Right lobe of liver (tissue), 6 donors: ENCODE results near the gene GGA1. TPM values are rescaled to one million over a fixed set of nuclear protein-coding genes. Genes with fewer than 3 reads are reported as not detected.
A peak's percentile ranks its signal among the peaks of the same experiment; 100 is the strongest.

Source experiments
- ATAC-seq, 4 donors: fragments of 200-7000 bp; cut with Tn5 transposase; one replicate each; pipeline ENCODE4 v1.9.1; 2020; ENCODE audit warnings: mild to moderate bottlenecking in 4 of 4, moderate library complexity in 4 of 4
- DNase-seq, 3 donors: peaks; one replicate each; pipeline ENCODE4 v3.0.0-alpha.2; 2020
- H3K27ac ChIP-seq, 3 donors: fragments of 200-600 bp; one replicate each; pipeline ENCODE4 v1.8.0; 2022
- H3K27me3 ChIP-seq, 2 donors: fragments of 200-600 bp; one replicate each; pipeline ENCODE4 v1.8.0; 2022
- H3K36me3 ChIP-seq, 4 donors: fragments of 200-600 bp; sonication (generic) in 1 of 4; one replicate each; pipeline versions ENCODE4 v1.5.1 to v1.8.0; 2017 to 2022; ENCODE audit warnings: control low read depth in 1 of 4
- H3K4me1 ChIP-seq, 4 donors: fragments of 200-600 bp; sonication (generic) in 1 of 4; one replicate each; pipeline versions ENCODE4 v1.5.1 to v1.8.0; 2017 to 2022; ENCODE audit warnings: control low read depth in 1 of 4
- H3K4me3 ChIP-seq, 3 donors: fragments of 200-600 bp; one replicate each; pipeline ENCODE4 v1.8.0; 2022
- H3K9me3 ChIP-seq, 4 donors: fragments of 200-600 bp; sonication (generic) in 1 of 4; one replicate each; pipeline versions ENCODE4 v1.5.1 to v1.8.0; 2017 to 2022; ENCODE audit warnings: control low read depth in 1 of 4
- POLR2A ChIP-seq: fragments of 450-650 bp; IDR thresholded peaks from one replicate; pipeline ENCODE4 v1.6.1; 2017; ENCODE audit warnings: antibody characterized with exemption, mild to moderate bottlenecking
- WGBS: methylation state at CpG from one replicate; pipeline ENCODE4 v1.1.6; 2018; ENCODE audit warnings: low coverage, low lambda C conversion rate; ENCODE audit not compliant: insufficient coverage; ENCODE audit errors: missing lambda C conversion rate; 5-methylcytosine and 5-hydroxymethylcytosine counted together
- intact Hi-C, 2 donors: fragments of 100-400 bp; cut with DNase I; formaldehyde crosslinking; loops; one replicate each; pipeline versions ENCODE4 v1.11.2 to v1.14.1; 2022
- total RNA-seq, 6 experiments: library from RNA; depleted of rRNA in 2 of 6; stranded (reverse); fragments of >200 nt in 2 of 6; fragmentation: NEBNext Ultra II Directional in 3 of 6; extraction: Animal tissue kit (Norgen Biotek cat#: 25700) in 3 of 6; gene quantifications; one replicate each; pipeline versions ENCODE4 v1.1.0 to v1.2.4, GENCODE V29; 2016 to 2023
- TF ChIP-seq, protein P1 (sequence below), 4 donors: fragments of 200-600 bp in 3 of 4; fragments of 450-650 bp in 1 of 4; IDR thresholded peaks; one replicate each; pipeline versions ENCODE4 v1.5.1 to v1.8.0; 2016 to 2022; ENCODE audit warnings: antibody characterized with exemption in 4 of 4, mild to moderate bottlenecking in 2 of 4
- donor health status: DM: no; HTN: yes; CAD: no.
- donor health status: DM: no; HTN: no; CAD: no.
- donor health status: DM: no; HTN: no; CAD: no.
- donor health status: DM: no; HTN: yes; CAD: no.
- donor health status: DM: no; HTN: yes; CAD: no.

The GGA1 gene
- total RNA-seq, 6 experiments from 2014 or later: 18.4 to 27.3 (median 24.1) TPM

DNA sequence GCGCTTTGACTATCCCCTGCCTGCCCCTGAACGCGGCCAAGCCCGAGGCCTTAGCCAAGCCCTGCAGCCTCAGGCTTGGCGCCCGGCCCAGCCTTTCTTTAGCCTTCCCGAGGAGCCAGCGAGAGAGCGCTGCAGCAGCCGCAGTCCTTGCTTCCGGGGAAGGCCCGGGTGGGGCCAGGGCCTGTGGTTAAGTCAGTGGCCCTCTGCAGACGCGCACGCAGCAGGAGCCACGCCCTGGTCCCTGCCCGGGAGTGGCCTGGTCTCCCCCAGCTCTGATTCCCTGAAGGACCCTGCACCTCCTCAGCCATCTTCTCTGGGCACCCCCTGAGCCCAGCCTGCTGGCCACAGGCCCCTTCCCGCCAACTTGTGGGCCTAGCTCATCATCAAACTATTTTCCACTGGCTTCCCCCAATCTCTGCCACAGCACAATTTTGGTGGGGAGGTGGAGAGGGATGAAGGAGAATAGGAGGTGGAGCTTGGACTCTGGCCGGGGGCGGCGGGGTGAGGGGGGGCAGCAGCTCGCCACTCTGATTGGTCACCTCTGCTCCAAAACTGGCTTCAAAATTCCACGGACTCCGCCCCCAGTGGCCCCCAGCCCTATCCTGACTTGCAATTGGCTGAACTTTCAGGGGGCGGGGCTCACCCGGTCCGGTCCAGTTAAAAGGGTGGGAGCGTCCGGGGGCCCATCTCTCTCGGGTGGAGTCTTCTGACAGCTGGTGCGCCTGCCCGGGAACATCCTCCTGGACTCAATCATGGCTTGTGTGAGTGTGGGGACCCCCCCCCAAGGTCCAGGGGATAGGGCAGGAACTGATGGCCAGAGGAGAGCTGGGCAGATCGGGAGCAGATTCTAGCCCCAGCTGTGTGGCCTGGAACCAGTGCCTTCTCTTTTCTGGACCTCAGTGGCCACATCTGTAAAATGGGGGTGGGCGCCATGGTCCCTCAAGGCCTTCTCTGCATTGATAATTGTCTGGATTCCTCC lies 66.6 kb downstream of the GGA1 start, which contains the start of gene LGALS1:
TSS of gene LGALS1 (plus strand) at position 686 of the 979 bp plus-strand sequence. CDS start at position 753, 67 bp downstream.
- intact Hi-C loops: loop anchor here in 1 of 2 donors (10.0 kb wide), 1 partner anchor 50 kb away; no protein-coding TSS in a partner anchor
- TF ChIP-seq, protein P1, sequence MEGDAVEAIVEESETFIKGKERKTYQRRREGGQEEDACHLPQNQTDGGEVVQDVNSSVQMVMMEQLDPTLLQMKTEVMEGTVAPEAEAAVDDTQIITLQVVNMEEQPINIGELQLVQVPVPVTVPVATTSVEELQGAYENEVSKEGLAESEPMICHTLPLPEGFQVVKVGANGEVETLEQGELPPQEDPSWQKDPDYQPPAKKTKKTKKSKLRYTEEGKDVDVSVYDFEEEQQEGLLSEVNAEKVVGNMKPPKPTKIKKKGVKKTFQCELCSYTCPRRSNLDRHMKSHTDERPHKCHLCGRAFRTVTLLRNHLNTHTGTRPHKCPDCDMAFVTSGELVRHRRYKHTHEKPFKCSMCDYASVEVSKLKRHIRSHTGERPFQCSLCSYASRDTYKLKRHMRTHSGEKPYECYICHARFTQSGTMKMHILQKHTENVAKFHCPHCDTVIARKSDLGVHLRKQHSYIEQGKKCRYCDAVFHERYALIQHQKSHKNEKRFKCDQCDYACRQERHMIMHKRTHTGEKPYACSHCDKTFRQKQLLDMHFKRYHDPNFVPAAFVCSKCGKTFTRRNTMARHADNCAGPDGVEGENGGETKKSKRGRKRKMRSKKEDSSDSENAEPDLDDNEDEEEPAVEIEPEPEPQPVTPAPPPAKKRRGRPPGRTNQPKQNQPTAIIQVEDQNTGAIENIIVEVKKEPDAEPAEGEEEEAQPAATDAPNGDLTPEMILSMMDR (IDR thresholded peaks at IDR 0.05): peak in 2 of 4 donors; percentile 5 to 8
- TF ChIP-seq POLR2A: peak; percentile 42
- Histone ChIP-seq H3K36me3 (no peaks in the 10 kb centered on the region), H3K9me3 (no peaks in the 10 kb centered on the region), H3K27ac (peak within 1 kb of the TSS; percentile 56 to 84 (median 84)), H3K27me3 (no peaks in the 10 kb centered on the region), H3K4me3 (peak within 1 kb of the TSS; percentile 41 to 62 (median 58)), H3K4me1 (peaks cover 0 to 30% (median 10%) of the 10 kb centered on the region in 4 donors)
- 7% methylated on average over 14 of the region's 34 CpGs for WGBS
- DNase-seq: peak; percentile 90 to 95 (median 94)
- ATAC-seq: peak; percentile 69 to 82 (median 76)

DNA sequence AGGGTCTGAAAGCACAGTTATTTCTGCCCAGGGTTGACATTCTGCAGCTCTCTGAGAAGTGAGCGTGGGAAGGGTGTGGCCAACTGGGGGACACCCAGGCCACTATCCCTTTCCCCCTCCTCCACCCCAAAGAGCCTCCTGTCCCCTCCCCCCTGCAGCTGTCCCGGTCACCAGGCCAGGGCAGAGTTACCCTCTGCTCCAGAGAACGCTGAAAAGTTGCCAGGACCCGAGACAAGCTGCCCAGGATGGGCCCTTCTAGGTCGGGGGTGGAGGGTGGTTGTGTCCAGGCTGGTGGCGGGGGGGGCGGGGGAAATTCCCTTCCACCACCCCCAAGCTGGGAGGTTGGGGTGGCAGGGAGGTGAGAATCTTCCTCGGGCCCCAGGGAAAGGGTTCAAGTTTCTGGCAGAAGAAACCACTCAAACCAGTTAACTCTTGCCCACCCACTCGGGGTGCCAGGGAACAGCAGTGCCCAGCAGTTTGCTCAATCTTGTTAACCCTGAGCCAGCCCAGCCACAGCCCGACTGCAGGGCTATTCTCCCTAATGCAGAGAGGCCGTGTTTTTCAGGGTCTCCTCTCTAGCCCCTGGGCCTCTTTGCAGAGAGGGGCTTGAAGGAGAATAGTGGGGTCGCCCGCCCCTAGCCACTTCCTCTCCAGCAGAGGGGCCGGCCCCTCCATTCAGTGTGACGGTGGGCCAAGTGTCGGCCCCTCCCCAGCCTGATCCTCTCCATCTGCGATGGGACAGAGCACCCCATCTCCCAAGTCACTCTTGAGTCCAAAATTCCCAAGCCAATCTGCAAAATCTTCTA lies 67.5 kb downstream of the GGA1 start:
- WGBS: 7% methylated on average over 8 of the region's 17 CpGs
- intact Hi-C loops: loop anchor here in 1 of 2 donors (10.0 kb wide), 1 partner anchor 51 kb away; no protein-coding TSS in a partner anchor
- H3K27me3 ChIP-seq: no peaks in the 10 kb centered on the region
- peak overlapping the region; percentile 54 to 84 (median 84) for H3K27ac ChIP-seq
- H3K36me3 ChIP-seq: no peaks in the 10 kb centered on the region
- H3K9me3 ChIP-seq: no peaks in the 10 kb centered on the region
- H3K4me1 ChIP-seq: peaks cover 0 to 30% (median 10%) of the 10 kb centered on the region in 4 donors
- TF ChIP-seq, protein P1 (IDR thresholded peaks at IDR 0.05): no peak
- TF ChIP-seq POLR2A: no peak
- peak; percentile 77 to 96 (median 86) for DNase-seq
- peak overlapping the region; percentile 41 to 62 (median 58) for H3K4me3 ChIP-seq
- ATAC-seq: peak; percentile 50 to 72 (median 67)

DNA sequence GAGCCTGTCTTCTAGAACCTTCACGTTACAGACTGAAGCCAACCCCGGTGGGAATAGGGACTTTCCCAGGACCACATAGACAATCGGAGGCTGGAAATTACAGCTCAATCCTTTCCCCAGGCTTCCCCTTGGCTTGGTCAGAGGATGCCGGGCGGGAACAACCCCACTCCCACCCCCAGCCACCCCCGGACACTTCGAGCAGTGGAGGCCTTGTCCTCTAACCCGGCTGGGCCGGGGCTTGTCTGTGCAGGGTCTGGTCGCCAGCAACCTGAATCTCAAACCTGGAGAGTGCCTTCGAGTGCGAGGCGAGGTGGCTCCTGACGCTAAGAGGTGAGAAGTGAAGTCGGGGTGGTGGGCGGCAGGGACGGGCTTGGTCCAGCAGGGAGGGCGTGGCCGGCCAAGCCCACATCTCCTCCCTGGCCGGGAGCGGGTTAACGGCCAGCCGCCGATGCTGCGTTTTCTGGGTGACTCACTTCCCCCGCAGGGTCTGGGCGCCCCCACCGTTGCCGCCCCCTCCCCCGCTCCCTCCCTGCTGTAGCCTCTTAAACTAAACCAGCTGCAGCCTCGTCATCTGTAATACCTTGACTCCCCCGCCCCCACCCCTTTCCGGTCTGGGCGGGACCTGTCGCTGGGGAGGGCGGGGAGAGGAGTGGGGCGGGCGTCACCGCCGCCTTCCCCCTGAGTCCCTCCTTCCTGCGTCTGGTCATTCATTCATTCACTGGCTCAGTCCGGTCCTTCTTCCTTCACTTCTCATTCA lies 68.3 kb downstream of the GGA1 start:
- no peaks in the 10 kb centered on the region for H3K36me3 ChIP-seq
- intact Hi-C loops: loop anchor here in 1 of 2 donors (10.0 kb wide), 1 partner anchor 52 kb away; no protein-coding TSS in a partner anchor
- WGBS: 4% methylated on average over 17 of the region's 42 CpGs

More for the DNA sequence above, 68.3 kb downstream of the GGA1 start:
- peak; percentile 52 for TF ChIP-seq POLR2A
- TF ChIP-seq, protein P1 (IDR thresholded peaks at IDR 0.05): no peak
- Histone ChIP-seq H3K27me3 (no peaks in the 10 kb centered on the region), H3K4me1 (peaks cover 0 to 30% (median 10%) of the 10 kb centered on the region in 4 donors), H3K27ac (peak overlapping the region; percentile 54 to 84 (median 84)), H3K9me3 (no peaks in the 10 kb centered on the region), H3K4me3 (peak overlapping the region; percentile 41 to 62 (median 58))
- ATAC-seq: peak; percentile 48 to 67 (median 55)
- DNase-seq: peak; percentile 83 to 89 (median 85)
